GM19238 (cell line): ENCODE measurements around the gene RBM27.
"Not testable (repeated sequence)": the region's sequence is repeated elsewhere in the genome, so short reads cannot be mapped to it uniquely, and the experiment has no call there.

Source experiments
- DNase-seq: peaks from one replicate; pipeline ENCODE4 v3.0.0; 2011; ENCODE audit warnings: low spot score; ENCODE audit not compliant: insufficient read length

Gene RBM27

GRCh38 chr5:146205499-146206202 is 2.2 kb downstream of the RBM27 start:
- DNase-seq, result no peak

GRCh38 chr5:146206257-146206656 is 2.9 kb downstream of the RBM27 start:
- no peak for DNase-seq

GRCh38 chr5:146208916-146209522 is 5.6 kb downstream of the RBM27 start:
- no peak for DNase-seq

- DNase-seq, result no peak
These were observed 6.3 kb downstream of the RBM27 start for GRCh38 chr5:146209714-146210113.

- not testable (repeated sequence) for DNase-seq
These were observed 7.4 kb downstream of the RBM27 start for GRCh38 chr5:146210810-146211209.

- DNase-seq, result no peak
These were observed 9.9 kb downstream of the RBM27 start for GRCh38 chr5:146213210-146213826.

- not testable (repeated sequence) for DNase-seq
These were observed 11.5 kb downstream of the RBM27 start for GRCh38 chr5:146214881-146215280.

- no peak for DNase-seq
These were observed 14.8 kb downstream of the RBM27 start for GRCh38 chr5:146218168-146218567.

GRCh38 chr5:146219243-146219642 is 15.8 kb downstream of the RBM27 start:
- no peak for DNase-seq

- no peak for DNase-seq
These were observed 17.8 kb downstream of the RBM27 start for GRCh38 chr5:146221234-146221633.

GRCh38 chr5:146222005-146222404 is 18.6 kb downstream of the RBM27 start:
- no peak for DNase-seq

GRCh38 chr5:146223179-146223578 is 19.8 kb downstream of the RBM27 start:
- no peak for DNase-seq

GRCh38 chr5:146229222-146229621 is 25.8 kb downstream of the RBM27 start:
- no peak for DNase-seq

- DNase-seq, result no peak
These were observed 28.8 kb downstream of the RBM27 start for GRCh38 chr5:146232223-146232622.

GRCh38 chr5:146233441-146233840 is 30.0 kb downstream of the RBM27 start:
- DNase-seq, result no peak

- DNase-seq, result no peak
These were observed 35.6 kb downstream of the RBM27 start for GRCh38 chr5:146238973-146239372.

- no peak for DNase-seq
These were observed 37.5 kb downstream of the RBM27 start for GRCh38 chr5:146240951-146241350.

GRCh38 chr5:146243247-146243646 is 39.8 kb downstream of the RBM27 start:
- DNase-seq, result no peak

GRCh38 chr5:146248561-146248960 is 45.2 kb downstream of the RBM27 start:
- no peak for DNase-seq

GRCh38 chr5:146249801-146250200 is 46.4 kb downstream of the RBM27 start:
- no peak for DNase-seq
